Panc1 (cell line): ENCODE data around the gene MAK. TPM values are rescaled to one million over a fixed set of nuclear protein-coding genes. Genes with fewer than 3 reads are reported as not detected.
A peak's percentile ranks its signal among the peaks of the same experiment; 100 is the strongest.

Experiments
- ATAC-seq: fragments of 200-7000 bp; cut with Tn5 transposase; 2 replicates; pipeline ENCODE4 v1.9.1; 2020; ENCODE audit warnings: mild to moderate bottlenecking, moderate library complexity
- BruUV-seq: library from RNA; stranded (reverse); fragments of 400-500 nt; replicated peaks from 2 replicates; lab custom pipeline; 2021; lab: Mats Ljungman, UMichigan
- CTCF ChIA-PET: fragments of 300-600 bp; sonication (Branson Sonifier 250); formaldehyde crosslinking; loops from one replicate; lab custom pipeline; 2022; ENCODE audit warnings: antibody characterized with exemption; lab: Charles Lee
- POLR2A ChIA-PET: fragments of 300-600 bp; sonication (Branson Sonifier 250); formaldehyde crosslinking; loops from one replicate; lab custom pipeline; 2022; ENCODE audit warnings: antibody characterized with exemption; lab: Charles Lee
- DNase-seq: peaks from one replicate; pipeline ENCODE4 v3.0.0-alpha.2; 2010; ENCODE audit warnings: low read depth, low spot score
- H3K27ac ChIP-seq: 2 replicates; pipeline ENCODE4 v1.5.1; 2011; ENCODE audit warnings: mild to moderate bottlenecking, low read length, inconsistent platforms
- H3K27me3 ChIP-seq: fragments of 200-500 bp; sonication (Bioruptor generic); 2 replicates; pipeline ENCODE4 v1.6.0; 2014; ENCODE audit warnings: low read length, inconsistent platforms; ENCODE audit not compliant: control insufficient read depth, insufficient read depth
- H3K36me3 ChIP-seq: fragments of 200-500 bp; sonication (Bioruptor generic); 2 replicates; pipeline ENCODE4 v1.5.1; 2014; ENCODE audit warnings: inconsistent platforms, mild to moderate bottlenecking, low read length, moderate library complexity; ENCODE audit not compliant: control insufficient read depth, insufficient read depth
- H3K4me1 ChIP-seq: 2 replicates; pipeline ENCODE4 v1.5.1; 2011; ENCODE audit warnings: inconsistent platforms, mild to moderate bottlenecking, low read length, moderate library complexity; ENCODE audit not compliant: control insufficient read depth, insufficient read depth
- H3K4me3 ChIP-seq, 2 experiments: 2 replicates each; pipeline ENCODE4 v1.5.1; 2011 to 2012; ENCODE audit warnings: low read depth in 2 of 2, low read length in 2 of 2, mild to moderate bottlenecking in 2 of 2, inconsistent platforms in 1 of 2, moderate library complexity in 1 of 2
- H3K9me3 ChIP-seq: fragments of 200-500 bp; sonication (Bioruptor generic); 2 replicates; pipeline ENCODE4 v1.5.1; 2014; ENCODE audit warnings: low read depth, mild to moderate bottlenecking, inconsistent platforms, low read length, moderate library complexity; ENCODE audit not compliant: control insufficient read depth, insufficient read depth
- CTCF ChIP-seq: fragments of 450-650 bp; IDR thresholded peaks from 2 replicates; pipeline ENCODE4 v1.5.1; 2017; ENCODE audit warnings: mild to moderate bottlenecking
- POLR2AphosphoS5 ChIP-seq: IDR thresholded peaks from 2 replicates; pipeline ENCODE4 v1.6.1; 2012; ENCODE audit warnings: mild to moderate bottlenecking, low read depth, low read length, moderate library complexity
- REST ChIP-seq, 2 experiments: IDR thresholded peaks; 2 replicates each; pipeline ENCODE4 v1.6.1; 2011 to 2012; ENCODE audit warnings: low read depth in 2 of 2, control low read depth in 1 of 2, low read length in 1 of 2, mild to moderate bottlenecking in 1 of 2, moderate library complexity in 1 of 2; ENCODE audit not compliant: insufficient read depth in 1 of 2
- SIN3A ChIP-seq: IDR thresholded peaks from 2 replicates; pipeline ENCODE4 v1.6.1; 2012; ENCODE audit warnings: low read depth, mild to moderate bottlenecking, low read length, moderate library complexity, borderline replicate concordance; ENCODE audit not compliant: insufficient read depth
- TCF7L2 ChIP-seq: IDR thresholded peaks from 2 replicates; pipeline ENCODE4 v1.6.1; 2011; ENCODE audit warnings: mild to moderate bottlenecking, low read depth, low read length, inconsistent platforms
- in situ Hi-C: cut with HindIII; loops from 2 replicates; pipeline ENCODE4 v1.10.0; 2016; ENCODE audit warnings: low sequenced_read_pairs, low pct_unique_long_range_greater_than_20kb
- intact Hi-C: fragments of 100-400 bp; cut with micrococcal nuclease; formaldehyde crosslinking; loops from one replicate; pipeline ENCODE4 v1.10.0; 2022; ENCODE audit not compliant: unreplicated experiment
- total RNA-seq: library from RNA; stranded (reverse); gene quantifications from one replicate; pipeline ENCODE4 v1.2.1, GENCODE V29; 2021; ENCODE audit not compliant: unreplicated experiment

The MAK gene
- total RNA-seq, 1 experiment from 2014 or later, result 0.21 TPM

GRCh38 chr6:10725044-10725443 lies 113.3 kb downstream of the MAK start:
- no peak overlapping the region for H3K4me3 ChIP-seq
- no peak for ATAC-seq
- BruUV-seq, result no TSS peak
- no peak for TF ChIP-seq POLR2AphosphoS5
- TF ChIP-seq REST (IDR thresholded peaks at IDR 0.05; ENCODE audit: insufficient read depth in 1 of 2, low read depth in 2 of 2, low read length in 1 of 2), result no peak
- TF ChIP-seq CTCF, result no peak
- H3K27ac ChIP-seq, result peak overlapping the region; percentile 95
- H3K36me3 ChIP-seq, result peaks cover 1% of the 10 kb centered on the region; the same call in 1 of the 2 replicates
- in situ Hi-C loops (no loop called here), intact Hi-C loops (no loop called here)
- no peak for DNase-seq
- ChIA-PET POLR2A (no interaction called here), CTCF (no interaction called here)
- peaks cover 18% of the 10 kb centered on the region for H3K4me1 ChIP-seq
- H3K27me3 ChIP-seq, result no peaks in the 10 kb centered on the region
- H3K9me3 ChIP-seq, result no peaks in the 10 kb centered on the region

- H3K4me3 ChIP-seq, result peak overlapping the region; percentile 77 to 91
- H3K27me3 ChIP-seq, result no peaks in the 10 kb centered on the region
- H3K36me3 ChIP-seq, result no peaks in the 10 kb centered on the region
- peak overlapping the region; percentile 95 for H3K27ac ChIP-seq
- DNase-seq (no peak), ATAC-seq (no peak)
- BruUV-seq, result no TSS peak
- intact Hi-C loops (no loop called here), in situ Hi-C loops (no loop called here)
- no peaks in the 10 kb centered on the region for H3K9me3 ChIP-seq
- H3K4me1 ChIP-seq, result peaks cover 18% of the 10 kb centered on the region
- TF ChIP-seq CTCF (no peak), POLR2AphosphoS5 (no peak), REST (IDR thresholded peaks at IDR 0.05; ENCODE audit: insufficient read depth in 1 of 2, low read depth in 2 of 2, low read length in 1 of 2) (no peak), SIN3A (no peak), TCF7L2 (no peak)
- POLR2A ChIA-PET, result no interaction called here
- CTCF ChIA-PET, result interaction anchor here (0.5 kb wide), 1 partner anchor 29 kb away, joined by 11 read pairs; the partner anchor contains the start of gene PAK1IP1
Measured at GRCh38 chr6:10723567-10723881, 114.8 kb downstream of the MAK start.
